Fibroblast of gingiva (primary cell): ENCODE results near the gene C20orf144.

Experiments
- DNase-seq: peaks from one replicate; pipeline ENCODE4 v3.0.0-alpha.2; 2011; ENCODE audit warnings: low read depth

Gene C20orf144

DNA sequence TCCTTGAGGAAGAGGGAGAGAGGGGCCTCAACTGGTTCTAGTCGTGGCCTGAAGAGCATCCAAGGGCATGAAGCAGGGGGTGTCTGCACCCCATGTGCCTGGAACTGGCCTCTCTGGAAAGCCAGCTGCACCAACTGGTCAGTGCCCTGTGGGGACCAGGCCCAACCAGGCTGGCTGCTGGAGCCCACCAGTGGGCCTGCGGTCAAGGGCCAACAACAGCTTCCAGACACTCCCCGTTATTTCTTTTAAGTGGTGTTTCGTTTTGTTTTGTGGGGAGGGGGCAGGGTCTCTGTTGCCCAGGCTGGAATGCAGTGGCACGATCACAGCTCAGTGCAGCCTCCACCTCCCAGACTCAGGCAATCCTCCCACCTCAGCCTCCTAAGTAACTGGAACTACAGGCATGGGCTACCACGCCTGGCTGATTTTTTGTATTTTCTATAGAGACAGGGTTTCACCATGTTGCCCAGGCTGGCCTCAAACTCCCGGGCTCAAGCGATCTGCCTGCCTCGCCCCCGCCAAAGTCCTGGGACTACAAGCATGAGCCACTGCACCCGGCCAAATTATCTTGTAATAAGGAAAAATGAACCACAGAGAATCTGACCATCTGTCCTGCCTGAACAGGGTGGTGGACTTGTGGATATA lies 11.9 kb upstream of the C20orf144 start:
- no peak for DNase-seq

DNA sequence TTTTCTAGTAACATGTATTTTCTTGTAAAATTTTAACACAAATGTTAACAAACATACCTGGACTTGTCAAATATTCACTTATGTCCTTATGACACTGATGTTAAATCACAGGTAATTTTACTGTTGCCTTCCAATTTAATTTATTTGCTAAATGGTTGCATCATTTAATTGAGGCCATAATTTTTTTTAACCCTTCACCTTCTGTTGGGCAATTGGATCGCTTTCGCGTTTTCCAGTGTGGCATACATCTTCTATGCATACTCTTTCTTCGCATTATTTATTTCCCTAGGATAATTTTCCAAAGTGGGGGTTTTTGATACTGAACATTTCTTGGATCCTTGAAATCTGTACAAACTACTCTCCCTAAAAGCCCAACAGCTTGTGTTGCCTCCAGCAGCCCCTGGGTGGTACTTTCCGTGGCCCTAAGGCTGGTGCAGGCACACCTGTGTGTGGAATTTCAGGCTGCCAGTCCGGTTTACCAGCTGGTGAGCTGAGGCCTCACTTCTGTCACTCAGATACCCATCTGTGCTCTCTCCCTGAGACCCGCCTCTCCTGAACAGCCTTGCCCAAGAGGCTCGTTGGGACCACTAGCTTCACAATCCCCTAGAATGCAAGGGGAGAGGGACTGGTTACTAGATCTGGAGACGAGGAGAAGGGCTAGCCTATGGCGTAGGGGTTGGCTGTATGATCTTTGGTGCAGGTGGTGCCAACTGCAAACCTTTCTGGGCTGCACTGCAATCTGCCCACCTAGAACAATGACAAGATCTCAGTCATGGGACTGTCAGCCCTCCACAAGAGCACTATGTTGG lies 11.2 kb upstream of the C20orf144 start:
- no peak for DNase-seq

DNA sequence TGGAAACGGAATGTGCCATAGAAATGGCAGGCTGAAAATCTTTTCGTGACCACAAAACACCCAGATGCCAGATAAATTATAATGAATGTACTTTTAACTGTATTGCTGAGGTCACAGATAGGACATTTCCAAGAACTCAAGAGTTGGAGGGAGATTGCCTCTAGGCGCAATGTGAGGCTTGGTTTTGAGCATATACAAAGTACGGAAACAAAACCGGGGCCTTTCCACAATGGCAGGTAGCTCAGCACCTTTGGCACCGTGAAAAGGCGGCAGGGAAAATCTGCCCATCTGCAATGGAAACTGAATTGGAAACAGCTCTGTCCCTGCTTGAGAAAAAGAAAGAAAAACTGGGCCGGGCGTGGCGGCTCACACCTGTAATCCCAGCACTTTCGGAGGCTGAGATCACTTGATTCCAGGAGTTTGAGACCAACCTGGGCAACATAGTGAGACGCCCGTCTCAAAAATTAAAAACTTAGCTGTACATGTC lies 10.5 kb upstream of the C20orf144 start:
- no peak for DNase-seq

DNA sequence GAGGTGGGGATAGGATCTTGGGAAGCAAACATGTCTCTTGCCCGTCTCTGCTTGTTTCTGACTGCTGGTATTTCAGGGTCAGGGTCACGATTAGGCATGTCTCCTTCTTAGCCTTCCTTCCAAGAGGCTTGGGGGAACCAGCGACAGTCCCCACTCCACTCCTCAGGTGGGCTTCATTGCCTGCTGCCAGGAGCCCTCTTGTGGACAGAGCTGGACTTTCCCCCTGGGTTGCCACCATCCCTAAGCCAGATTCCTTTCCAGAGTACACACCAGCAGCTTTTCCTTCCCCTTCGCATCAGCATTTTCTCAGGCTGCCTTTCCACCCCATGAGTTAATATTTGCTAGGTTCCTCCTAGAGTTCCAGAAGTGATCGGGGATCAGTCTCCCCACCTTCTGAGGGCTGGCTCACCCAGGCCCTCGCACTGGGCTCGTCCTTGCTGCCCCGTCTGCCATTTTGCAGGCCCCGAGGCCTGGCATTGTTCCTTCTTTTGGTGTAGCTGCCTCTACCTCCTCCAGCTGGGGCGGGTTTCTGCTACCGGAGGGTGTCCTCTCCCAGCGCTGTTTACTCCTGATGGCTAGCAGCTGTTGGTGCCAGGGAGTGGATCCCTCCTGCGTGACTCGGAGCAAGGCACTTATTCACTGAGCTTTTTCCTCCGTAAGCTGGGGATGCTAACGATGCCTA lies 8.8 kb upstream of the C20orf144 start:
- DNase-seq: peak; percentile 54

DNA sequence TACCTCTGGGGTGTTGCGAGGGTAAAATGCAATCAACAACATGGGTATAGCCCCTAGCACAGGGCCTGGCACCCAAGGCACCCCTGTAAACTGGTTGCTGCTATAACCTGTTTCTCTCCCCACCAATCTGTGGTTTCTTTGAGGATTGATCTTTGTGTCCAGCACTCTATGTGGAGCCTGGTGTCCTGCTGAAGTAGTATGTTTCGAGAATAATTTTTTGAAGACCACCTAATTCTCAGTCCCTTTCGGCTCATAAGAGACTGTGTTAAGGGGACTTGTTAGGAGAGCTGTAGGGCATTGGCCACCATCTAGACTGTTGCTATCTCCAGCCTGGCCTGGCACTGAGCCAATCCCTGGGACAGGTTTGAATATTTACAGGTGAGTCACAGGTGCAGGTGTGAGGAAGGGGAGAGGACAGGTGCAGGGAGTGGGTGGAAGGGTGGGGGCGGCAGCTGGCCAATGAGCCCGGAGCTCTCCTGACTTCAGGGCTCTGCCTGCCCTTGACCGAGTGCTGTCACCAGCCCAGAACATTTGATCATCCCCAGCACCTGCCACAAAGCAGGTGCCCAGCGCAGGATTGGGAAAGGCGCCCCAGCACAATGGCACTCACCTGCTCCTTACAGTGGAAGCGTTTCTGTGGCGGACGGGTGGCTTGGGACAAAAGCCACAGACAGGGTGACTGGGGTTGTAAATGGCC lies 8.1 kb upstream of the C20orf144 start:
- DNase-seq: no peak

DNA sequence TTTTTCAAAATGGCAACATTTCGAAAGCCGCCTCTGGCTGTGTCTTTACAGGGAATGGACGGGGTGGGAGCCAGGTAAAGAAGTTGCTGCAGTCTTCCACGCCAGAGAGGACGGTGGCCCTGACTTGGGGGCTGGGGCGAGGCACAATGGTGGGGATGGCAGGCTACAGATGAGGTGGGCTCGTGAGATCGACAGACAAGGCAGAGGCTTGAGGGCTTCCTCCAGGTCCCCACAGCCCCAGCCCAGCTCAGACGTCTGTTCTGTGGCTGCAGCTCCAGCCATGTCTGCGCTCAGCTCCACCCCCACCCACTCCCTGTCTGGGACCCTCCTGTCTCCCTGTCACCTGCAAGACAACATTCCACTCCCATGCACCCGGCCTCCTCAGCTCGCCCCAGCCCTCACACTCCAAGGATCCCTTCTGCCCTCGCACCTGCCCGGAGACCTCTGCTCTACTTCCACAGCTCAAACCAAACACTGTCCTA lies 7.4 kb upstream of the C20orf144 start:
- no peak for DNase-seq

DNA sequence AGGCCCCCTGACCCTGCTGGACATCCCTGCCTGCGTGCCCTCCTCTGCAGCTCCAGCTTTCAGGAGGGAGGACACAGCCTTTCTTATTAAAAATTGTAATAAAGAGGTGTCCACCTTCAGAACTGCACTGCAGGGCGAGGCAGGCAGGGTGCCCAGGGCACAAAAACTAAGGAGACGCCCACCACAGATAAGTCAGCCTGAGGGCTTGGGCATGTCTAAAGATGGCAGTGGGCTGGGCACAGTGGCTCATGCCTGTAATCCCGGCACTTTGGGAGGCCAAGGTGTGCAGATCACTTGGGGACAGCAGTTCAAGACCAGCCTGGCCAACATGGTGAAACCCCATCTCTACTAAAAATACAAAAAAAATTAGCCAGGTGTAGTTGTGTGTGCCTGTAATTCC lies 7.0 kb upstream of the C20orf144 start:
- no peak for DNase-seq

DNA sequence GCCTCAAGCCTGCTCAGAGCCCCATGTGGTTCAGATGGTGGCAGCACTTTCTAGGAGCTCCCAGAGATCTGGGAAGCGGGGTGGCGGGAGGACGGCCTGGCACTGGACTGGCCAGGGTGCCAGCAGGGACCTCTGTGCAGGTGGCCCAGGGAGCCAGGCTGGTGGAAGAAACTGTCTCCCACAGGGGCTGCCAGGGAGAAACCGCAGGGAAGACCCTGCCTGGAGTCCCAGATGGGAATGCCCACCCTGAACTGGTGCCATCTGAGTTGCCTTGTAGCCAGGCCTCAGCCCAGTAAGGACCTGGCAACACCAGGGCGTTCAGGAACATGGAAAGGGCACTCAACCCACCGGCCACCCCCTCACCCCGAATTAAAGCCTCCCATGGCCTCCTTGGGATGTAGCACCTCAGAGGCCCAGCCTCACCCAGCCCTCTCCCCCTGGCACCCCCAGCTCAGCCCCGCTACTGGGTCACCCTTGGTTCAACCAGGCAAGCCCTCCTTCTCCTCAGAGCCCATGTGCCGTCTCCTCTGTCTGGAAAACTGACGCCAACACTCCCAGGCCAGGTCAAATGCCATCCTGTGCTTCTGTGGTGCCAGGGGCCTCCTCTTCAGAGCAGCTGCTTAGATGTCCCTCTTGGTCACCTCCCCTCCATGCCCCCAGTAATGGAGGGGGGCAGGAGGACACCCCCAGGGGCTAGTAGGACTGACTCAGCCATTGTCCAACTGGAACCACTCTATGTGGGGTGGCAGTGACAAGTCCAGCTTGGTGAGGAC lies 5.9 kb upstream of the C20orf144 start:
- DNase-seq: no peak

DNA sequence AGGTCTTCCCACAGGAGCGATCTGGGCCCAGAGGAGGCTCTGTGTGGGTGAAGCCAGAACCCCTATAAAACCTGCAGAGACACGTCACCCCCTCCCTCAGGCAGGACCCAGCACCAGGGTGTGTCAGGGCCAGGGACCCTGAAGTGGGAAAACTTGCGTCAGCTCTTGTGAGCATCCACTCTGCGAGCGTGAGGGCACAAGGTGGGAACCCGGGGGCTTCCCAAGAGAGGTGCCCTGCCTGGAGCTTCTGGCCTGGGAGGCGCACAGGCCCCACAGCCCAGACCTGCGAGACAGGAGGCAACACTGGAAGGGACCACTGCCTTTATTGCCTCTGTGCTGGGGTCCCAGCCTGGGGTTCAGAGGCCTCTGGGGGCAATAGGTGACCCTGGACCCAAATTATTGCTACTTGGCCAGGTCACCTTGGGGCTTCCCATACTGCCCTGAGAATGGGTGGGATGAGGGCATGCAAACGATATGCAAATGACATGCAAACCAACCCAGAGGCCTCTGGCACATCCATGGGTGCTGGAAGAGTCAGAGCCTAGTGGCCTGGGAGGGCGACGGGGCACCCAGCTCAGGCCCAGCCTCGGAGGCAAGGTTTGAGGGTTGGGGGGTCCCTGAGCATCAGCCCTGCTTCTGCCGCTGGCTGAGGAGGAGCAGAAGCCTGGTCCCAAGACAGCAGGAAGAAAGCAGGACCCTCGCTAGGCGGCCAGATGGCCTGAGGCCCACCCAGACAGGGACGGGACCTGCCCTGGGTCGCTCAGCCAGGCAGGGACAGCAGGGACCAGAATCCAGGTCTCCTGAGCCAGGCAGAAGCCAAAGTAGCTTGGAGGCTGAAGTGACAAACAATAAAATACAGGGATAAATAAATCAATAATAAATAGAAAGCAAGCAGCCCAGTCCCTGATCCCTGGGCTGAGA lies 5.1 kb upstream of the C20orf144 start:
- DNase-seq: no peak

DNA sequence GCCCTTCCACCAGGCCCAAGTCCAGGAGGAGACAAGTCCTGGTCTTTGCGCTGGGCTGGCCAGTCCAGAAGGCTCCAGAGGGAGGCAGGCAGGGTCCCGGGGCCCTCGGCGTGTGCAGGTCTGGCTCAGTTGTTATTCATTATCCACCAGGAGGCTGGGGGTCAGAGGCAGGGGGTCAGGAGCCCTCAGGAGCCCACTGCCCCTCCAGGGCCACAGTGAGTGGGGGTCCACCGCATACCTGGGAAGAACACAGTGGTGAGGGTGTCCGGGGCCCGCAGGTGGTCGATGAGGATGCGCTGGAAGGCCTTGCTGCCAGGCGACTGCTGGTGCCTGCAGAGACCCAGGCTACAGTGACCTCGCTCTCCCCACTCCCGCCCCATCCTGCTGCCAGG lies 4.4 kb upstream of the C20orf144 start:
- DNase-seq: no peak

DNA sequence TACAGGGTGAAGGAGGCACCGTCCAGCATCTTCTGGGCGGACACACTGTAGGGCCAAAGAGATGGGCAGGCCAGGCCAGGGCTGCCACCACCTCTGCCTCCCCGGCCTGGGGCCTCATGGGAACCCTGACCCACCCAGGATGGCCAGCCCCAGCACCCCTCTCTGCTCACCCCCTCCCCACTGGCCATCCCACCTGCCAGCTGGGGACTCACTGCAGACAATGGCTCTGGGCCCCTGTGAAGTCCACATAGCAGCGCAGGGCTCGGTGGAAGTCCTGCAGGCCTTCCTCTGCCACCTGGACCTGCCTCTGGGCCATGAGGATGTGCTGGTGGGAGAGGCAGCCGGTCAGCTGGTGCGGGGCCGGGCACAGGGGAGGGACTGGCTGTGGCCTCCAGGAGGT lies 3.6 kb upstream of the C20orf144 start:
- no peak for DNase-seq

DNA sequence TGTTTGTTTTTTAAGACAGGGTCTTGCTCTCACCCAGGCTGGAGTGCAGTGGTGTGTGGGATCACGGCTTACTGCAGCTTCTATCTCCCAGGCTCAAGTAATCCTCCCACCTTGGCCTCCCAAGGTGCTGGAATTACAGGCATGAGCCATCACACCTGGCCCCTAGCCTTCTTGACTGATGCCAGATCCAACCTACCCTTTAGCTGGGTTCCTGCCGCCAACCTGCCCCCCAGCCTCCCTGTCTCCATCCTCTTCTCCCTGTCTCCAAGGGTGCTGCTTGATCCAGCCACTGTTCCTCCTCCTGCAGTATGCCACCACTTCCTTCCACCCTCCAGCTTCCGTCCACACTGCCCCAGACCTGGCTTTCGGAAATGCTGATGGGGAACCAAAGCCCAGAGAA lies 3.2 kb upstream of the C20orf144 start:
- no peak for DNase-seq

DNA sequence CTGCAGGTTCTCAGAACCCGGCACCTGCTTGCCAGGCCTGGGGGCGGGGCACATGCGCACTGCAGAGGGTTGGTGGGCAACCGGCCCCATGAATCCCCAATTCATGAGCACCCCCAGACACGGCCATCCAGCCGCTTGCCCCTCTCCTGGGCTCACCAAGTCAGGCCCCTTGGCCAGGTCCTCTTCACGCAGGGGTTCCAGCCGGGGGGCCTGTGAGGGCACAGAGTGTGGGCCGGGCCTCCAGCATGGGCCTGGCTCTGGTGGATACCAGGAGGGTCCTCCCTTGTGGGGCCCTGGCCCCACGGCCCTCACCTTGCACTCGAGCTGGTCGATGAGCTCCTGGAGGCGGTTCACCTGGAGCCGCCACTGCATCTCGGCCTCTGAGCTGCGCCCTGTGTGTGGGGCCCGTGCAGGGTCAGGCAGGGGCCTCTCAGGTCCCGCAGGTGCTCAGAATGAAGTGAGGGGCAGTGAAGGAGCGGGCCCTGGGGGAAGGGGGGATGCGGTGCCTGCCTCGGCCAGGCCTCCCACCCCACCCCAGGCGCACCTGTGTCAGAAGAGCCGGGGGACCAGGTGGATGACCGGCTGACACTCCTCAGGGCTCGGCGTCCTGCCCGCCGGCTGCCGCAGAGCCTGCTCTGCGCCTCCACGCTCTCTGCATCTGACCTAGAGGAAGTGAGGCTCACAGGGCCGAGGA lies 2.6 kb upstream of the C20orf144 start:
- no peak for DNase-seq

DNA sequence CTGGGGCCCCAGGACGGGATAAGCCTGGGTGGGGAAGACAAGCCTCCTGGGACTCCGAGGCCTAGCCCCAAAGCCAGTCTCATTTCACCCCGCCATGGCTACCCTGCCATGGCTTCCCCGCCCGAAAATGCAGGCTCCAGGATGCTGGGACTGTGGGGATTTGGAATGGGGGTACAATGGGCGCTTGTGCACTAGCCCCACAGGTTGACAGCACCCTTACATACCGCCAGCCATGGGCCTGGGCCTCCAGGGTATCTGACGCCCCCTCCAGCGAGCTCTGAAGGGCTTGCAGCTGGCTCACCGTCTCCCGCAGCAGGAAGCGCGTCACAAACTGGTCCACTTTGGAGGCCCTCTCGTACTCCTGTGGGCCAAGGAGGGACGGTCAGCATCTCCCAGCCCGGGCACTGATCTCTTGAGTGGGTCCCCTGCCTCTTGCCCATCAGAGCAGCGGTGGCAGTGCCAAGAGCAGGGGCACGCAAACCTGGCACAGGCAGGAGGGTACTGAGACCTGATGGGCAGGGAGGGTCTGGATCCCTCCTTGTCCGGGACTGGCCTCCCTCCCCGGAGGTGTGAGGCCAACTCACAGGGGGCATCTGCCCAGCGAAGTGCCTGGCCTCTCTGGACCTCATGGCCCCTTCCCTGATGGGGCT lies 2.0 kb upstream of the C20orf144 start:
- no peak for DNase-seq

DNA sequence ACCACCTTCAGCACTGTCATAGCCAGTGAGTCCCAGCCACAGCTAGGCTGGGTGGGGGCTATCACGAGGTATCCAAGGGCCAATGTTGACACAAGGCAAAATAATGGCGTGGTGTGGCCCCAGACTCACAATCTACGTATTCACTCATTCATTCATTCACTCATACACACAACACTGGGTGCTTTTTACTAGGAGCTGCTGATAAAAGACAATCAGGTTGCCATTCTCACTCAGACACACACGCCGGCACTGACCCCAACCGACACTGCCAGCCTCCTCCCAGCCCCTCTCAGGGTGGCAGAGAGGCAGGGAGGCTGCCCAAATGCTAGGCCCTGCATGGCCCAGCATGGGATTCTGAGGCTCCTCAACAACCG lies 1.5 kb upstream of the C20orf144 start:
- no peak for DNase-seq

DNA sequence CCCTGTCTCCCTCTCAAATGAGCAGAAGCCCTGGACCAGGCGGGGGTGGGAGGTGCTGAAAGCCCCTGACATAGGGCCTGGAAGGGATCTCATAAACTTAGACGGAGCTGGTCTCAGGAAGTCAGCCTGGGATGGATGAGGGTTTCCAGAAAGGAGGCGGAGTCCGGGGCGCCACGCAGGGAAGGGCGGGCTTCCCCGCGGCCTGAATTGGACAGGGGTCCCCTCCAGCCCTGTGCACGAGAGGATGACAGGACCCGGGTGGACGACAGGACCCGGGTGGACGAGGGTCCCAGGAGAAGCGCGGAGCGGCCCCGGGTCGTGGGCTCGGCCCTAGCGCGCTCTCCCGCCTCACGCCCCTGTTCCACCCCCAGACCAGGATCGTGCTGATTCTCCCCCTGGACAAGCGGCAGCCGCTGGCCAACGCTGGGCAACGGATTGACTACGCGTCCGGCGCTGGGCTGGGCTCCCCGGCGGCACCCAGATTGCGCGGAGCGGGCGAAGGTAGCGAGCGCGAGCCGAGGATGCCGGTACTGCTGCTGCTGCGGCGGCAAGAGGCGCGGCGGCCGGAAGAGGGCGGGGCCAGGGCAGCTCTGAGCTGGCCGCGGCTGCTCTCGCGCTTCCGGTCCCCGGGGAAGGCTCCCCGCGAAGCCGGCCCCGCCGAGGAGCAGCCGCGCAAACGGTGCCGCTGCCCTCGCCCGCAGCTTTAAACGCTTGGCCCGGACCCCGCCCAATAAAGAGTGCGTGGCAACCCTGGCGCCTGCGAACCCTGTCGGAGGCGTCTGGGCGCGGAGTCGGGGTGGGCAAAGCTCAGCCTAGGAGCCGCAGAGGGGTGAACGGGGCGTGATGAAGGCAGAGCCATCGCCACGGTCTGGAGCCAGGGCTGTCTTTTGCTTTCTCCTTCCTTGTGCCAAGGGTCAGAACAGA lies 1.3 kb downstream of the C20orf144 start:
- peak; percentile 67 for DNase-seq

DNA sequence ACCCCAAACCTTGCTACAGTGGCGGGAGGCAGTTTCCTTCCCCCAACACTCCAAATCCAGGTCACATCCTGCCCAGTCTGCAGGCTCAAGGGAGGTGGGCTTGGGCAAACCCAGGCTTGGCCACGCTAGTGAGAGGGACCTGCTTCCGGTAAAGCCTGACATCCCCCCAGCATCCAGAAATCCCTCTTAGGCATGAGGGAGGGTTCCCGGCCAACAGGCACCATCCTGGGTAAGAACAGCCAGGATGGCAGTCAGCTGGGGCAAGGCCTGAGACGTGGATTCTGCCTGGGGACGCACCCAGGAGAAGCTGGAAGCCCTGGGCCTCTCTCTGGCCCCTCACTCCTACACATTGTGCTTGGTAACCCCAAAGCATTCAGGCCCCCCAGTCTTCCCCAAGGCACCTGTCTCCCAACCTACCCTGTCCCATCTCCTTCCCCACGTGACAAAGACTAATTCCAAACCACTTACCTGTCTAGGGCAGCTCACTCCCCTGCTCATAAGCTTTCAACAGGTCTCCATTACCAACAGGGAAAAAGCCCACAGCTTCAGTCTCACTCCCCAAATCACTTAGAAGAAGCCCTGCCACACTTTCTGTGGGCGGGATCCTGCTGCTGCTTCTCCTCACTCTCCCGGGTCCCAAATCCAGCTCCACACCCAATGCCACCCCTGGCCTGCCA lies 2.1 kb downstream of the C20orf144 start:
- no peak for DNase-seq

DNA sequence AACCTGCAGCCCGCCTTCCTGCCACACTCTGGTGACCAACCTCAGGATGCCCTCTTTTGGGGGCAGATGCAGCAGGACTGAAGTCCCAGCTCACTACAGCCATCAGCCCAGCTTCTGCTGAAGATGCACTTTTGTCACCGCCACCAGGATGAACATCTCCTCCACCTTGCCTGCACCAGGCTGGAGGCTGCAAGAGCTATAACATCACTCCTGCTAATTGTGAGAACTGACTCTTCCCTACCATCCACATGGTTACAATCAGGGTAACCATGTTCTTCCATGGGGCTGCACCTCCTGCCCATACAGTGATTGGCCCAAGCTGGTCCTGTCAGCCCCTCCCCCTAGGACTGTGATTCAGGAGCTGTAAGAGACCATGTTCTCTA lies 2.6 kb downstream of the C20orf144 start:
- no peak for DNase-seq
